ENCODE data around the gene SMIM28.
A peak's percentile ranks its signal among the peaks of the same experiment; 100 is the strongest.

DNA sequence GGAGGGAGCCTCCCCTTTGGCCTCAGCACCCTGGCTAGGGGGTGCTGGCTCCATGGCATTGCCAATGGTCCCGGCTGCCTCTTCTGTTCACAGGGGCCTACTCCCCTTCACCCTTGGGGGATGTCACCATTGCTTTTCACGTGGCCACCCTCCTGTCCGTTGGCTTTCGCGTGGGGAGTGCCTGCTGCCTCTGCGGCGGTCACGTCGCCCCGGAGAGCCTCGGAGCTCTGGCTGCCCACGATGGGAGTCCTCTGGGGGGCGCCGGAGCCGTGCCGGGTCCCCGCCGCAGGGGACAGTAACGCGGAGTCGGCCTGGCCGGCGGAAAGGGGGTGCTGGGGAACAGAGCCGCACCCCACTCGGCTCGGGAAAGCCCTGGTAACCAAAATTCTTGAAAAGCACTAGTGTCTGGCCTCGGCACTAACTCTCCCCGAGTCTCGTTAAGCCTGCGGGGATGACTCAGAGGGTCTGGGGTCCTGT lies 25.7 kb downstream of the SMIM28 start:
- peak; percentile 52 for TF ChIP-seq CTCF (IDR thresholded peaks at IDR 0.05; ENCODE audit: low read depth, low read length, poor library complexity, severe bottlenecking)
- TF ChIP-seq EZH2phosphoT487 (IDR thresholded peaks at IDR 0.05; ENCODE audit: borderline replicate concordance, low read length): no peak
